Occipital lobe (tissue), 2 donors: Measurements from ENCODE around the gene COL26A1. TPM values are rescaled to one million over a fixed set of nuclear protein-coding genes. Genes with fewer than 3 reads are reported as not detected.

Experiments used
- DNase-seq: peaks from one replicate; lab custom pipeline; 2025; lab: John Stamatoyannopoulos, UW
- total RNA-seq: library from RNA; depleted of rRNA; stranded (reverse); fragments of >200 nt; gene quantifications from one replicate; pipeline ENCODE4 v1.2.3, GENCODE V29; 2014

The COL26A1 gene
- total RNA-seq, 1 donor from 2014 or later: 3.4 TPM

DNA sequence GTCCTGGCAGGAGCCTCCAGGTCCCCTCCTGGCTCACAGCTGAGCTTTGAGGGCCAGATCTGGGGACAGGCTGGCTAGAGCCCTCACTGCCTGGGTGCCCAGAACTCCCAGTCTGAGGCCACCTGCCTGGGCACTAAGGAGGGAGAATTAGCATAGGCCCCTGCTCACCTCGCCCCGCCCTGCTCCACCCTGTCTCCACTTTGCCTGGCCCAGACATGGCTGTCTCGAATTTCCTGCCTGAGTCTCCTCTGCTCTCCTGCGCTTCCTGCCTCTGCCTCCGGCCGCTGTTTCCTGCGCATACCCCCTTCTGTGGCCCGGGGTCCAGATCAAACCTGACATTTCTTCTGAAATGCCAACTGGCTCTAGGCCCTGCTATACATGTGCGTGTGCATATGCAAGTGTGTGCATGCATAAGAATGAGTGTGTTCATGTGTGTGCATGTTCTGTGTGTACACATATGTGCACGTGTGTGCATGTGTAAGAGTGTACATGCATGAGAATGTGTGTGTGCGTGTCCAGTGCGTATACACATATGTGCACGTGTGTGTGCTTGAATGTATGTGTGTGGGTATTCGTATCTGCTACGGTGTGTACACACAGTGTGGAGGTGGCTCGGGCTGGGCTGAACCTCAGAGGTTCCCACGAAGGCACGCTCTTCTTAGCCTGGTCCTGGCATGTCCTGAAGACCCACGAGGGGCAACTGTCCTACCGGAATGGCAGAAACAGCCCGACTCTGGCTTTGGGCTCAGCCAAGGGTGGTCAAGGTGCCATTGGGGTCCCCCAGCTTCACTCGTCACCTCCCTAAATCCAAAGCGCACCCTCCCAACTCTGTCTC is 201.5 kb downstream of the COL26A1 start:
- DNase-seq: no peak

DNA sequence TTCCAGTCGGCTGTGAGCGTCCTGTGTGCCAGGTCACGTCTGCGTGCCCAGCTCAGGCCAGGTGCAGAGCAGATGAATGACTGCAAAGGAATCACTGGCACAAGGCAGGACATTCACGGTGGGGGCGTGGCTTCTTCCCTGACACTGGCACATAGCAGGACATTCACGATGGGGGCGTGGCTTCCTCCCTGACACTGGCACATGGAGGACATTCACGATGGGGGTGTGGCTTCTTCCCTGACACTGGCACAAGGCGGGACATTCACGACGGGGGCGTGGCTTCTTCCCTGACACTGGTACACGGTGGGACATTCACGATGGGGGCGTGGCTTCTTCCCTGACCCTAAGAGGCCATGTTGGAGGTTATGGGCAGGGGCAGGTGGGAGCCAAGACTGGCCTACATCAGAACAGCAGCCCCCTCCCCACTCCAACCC is 202.1 kb downstream of the COL26A1 start:
- no peak for DNase-seq

DNA sequence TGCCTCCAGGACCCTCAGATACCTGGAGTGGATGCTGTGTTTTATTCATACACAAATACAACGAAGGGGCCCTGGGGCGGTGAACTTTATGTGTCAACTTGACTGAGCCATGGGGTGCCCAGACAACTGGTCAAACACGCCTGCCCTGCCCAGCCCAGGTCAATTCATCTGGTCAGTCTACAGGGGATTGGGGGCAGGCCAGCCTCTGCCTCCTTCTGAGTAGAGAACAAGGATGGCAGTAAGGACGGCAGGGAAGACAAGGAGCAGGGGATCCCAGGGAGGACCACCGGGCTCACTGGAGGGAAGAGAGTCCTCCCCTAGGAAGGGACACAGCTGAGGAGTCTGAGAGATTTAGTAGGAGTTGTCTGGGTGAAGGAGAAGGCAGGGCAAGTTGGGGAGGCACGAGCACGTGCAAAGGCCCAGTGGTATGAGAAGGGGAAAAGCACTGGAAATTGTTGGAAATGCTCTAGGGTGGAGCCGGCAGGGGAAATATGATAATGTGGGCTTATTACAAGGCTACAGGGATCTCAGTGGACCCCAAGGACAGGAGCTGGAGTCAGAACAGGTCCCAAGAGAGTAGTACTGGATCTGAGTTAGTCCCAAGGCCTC is 203.0 kb downstream of the COL26A1 start:
- DNase-seq: no peak

DNA sequence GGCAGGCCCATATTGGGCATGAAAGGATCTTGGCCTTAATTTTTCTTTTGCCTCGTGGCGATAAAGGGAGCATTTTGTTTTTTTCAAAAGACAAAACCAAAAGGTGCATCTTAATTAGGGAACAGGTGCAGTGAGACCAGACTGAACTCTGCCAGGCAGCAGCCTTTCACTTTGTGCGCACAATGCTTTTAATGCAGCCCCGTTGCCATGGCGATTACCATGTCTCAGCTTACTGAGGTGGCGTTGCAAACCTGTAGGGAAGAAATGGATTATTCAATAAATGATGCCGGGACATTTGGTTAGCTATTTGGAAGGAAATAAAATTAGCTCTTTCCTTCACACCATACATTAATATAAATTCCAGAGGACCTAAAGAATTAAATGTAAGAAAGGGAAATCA is 204.6 kb downstream of the COL26A1 start:
- DNase-seq: no peak

DNA sequence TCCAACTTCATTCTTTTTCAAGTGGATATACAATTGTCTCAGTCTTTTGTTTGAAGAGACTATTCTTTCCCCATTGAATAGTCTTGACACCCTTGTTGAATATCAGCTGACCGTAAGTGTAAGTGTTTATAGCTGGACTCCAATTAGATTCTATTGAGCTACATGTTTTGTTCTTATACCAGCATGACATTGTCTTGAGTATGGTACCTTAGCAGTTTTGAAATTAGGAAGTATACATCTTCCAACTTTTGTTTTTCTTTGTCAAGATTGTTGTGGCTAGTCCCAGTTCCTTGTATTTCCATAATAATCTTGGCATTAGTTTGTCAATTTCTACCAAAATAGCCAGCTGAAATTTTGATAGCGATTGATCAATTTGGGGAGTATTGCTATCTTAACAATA is 209.5 kb downstream of the COL26A1 start:
- no peak for DNase-seq

DNA sequence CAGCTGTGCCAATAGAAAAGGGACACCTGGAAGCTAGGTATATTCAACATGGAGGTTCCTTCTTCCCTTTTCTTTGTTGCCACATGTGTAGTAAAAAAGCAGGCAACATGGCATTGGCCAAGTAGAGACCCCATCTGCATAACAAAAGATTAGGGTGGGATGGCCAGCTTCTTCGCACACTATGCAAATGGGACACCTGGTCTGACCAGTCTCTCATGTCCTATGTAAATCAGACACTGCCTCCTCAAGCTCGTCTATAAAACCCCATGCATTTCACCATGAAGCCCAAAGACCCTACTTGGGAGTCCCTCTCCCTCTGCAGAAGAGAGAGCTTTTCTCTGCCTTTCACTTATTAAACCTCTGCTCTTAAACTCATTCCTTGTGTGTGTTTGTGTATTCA is 212.5 kb downstream of the COL26A1 start:
- no peak for DNase-seq

DNA sequence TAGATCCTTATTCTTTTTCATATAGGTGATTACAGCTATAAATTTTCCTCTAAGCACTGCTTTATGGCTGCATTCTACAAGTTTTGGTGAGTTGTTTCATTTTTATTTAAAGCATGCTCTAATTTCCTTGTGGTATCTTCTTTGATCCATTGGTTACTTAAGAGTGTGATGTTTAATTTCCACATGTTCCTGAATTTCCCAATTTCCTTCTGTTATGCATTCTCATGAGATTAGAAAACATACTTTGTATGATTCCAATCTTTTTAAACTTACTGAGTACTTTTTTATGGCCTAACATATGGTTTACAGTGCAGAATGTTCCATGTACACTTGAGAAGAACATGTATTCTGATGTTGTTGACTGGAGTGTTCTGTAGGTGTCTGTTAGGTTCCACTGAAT is 213.0 kb downstream of the COL26A1 start:
- no peak for DNase-seq

DNA sequence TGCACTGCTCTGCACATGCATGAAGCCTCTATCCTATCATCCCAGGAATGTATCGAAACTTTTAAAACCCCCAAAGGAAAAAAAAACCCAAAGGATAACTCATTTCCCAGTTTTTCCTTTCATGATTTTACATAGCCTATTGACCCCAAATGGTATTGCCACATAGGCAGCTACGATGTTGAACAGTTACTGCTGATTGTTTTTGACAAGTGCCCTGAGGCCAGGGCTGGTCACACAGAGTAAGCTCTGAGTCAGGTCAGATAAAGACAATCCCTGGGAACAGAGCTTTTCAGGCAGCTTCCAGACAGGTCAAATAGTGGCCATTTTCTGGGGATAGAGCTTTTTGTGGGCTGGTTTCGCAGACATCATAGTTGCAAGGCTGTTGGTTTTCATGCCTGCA is 214.3 kb downstream of the COL26A1 start:
- DNase-seq: no peak

DNA sequence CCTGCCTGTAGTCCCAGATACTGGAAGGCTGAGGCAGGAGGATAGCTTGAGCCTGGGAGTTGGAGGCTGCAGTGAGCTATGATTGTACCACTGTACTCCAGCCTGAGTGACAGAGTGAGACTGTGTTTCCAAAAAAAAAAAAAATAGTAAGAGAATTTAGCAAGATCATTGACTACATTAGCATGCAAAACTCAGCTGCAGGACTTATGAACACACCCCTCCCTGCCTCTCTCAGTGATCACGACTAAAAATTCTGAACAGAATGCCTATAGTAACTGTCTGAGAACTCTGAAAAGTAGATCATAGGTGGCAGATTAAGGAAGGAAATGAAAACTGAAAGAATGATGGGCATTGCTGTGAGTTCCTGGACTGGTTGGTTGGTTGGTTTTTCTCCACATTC is 215.9 kb downstream of the COL26A1 start:
- no peak for DNase-seq

DNA sequence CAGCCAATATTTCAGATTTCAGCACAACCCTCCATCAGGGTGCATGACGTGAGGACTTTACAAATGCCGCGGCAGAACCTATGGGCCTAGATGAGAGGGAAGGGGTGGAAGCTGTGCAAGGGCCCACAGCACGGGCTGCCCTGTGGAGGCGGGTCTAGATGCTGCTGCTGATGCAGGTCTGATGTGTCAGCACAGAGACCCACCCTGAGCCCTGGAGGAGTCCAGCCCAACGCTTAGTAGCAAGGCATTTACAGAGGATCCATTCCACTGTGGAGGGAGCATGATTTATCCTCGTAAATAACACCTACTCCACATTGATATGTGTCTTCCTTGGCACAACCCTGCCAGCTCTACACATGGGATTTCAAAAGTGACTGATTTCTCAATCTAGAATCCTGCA is 217.9 kb downstream of the COL26A1 start:
- no peak for DNase-seq

DNA sequence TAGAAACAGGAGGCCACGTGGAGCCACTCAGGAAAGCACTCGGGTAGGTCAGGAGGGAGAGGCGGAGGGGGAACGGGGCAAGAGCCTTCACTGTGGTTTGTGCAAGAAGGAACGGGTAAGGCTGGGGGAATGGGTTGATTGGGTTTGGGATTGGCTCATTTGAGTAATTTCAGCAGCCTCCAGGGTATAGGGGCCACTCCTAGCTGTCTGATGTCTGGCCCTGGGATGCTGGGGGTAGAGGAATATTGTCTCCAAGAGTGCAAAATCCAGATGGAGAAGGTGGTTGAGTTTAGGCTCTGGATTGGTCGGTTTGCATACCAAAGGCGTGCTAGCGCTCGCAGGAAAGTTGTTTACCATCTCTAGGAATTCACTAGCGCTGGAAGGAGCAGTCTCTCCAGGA is 219.2 kb downstream of the COL26A1 start:
- no peak for DNase-seq

DNA sequence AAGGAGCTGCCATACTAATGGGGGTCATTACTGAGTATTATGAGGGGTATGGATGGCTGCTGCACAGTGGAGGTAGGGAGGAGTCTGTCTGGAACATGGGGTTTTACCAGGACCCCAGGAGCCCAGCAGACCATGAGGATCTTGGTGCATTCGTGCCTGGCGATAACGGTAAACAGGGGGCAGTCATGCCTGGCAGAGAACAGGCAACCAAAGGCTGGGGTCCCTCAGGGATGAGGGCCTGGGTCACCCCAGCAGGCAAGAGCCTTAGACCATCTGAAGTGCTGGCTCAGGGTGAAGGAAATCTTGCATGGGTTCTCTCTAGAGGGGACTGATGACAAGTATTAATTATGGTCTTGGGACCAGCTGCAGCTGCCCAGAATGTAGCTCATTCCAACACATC is 220.3 kb downstream of the COL26A1 start:
- DNase-seq: no peak

DNA sequence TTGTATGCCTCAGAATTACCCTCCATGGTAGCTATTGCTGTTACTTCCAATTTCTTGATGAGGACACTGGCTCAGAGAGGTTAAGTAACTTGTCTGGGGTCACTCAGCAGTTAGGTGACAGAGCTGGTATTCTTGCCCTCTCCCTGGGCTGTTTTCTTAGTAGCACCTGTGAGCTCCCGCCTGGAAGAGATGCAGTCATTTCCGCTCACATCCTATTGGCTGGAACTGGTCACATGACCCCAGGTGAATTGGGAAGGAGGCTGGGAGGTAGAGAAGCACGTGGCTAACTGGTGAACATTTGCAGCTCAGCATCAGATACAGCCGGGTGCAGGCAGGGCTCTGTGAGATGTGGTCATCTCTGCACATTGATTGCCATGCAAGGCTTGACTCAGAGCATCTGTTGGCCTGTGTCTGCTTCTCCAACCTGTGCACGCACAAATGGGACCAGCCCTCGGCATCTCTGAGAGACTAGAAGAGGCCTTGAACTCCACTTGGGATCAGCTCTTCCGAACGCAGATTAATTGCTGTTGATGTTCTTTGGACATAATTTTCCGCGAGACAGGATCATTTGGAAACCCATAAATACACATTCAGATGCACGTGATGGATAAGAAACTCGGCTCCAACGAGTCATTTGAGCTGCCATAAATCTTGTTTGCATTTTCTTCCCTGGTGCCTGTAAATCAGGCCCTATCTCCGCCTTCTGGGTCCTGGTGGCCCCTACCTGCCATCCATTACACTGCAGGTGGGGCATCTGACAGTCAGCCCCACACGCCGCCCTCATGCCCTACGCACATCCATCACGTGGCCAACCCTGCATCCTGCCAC is 223.6 kb downstream of the COL26A1 start:
- DNase-seq: no peak

DNA sequence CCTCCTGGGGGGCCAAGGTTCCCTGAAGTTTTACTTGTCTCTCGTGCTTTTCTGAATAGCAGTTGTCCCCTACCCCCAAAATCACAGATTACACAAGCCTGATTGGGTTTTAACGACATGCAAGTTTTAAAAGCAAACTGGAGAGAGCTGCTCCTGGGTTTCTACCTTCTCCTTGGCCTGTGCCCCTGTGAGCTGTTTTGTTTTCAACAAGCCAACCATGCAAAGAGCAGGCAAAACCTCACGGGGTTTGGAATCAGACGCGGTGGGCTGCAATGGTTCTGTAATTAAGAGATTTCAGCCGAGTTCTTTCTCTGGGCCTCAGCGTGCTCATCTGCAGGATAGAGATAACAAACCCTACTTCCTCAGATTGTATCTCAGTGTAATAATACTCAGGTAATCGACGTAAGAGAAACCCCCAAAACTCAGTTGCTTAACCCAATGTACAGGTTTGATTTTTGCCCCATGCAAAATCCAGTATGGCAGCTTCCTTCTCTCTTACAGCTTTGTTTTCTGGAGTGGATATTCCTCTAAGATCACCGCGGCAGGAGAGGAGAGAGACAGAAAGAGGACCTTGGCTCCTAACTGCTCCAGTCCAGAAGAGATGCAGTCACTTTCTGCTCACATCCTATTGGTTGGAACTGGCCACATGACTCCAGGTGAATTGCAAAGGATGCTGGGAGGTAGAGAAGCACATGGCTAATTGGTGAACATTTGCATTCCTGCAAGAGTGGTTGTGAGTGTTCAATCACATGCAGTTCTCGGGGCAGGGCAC is 224.4 kb downstream of the COL26A1 start:
- no peak for DNase-seq

DNA sequence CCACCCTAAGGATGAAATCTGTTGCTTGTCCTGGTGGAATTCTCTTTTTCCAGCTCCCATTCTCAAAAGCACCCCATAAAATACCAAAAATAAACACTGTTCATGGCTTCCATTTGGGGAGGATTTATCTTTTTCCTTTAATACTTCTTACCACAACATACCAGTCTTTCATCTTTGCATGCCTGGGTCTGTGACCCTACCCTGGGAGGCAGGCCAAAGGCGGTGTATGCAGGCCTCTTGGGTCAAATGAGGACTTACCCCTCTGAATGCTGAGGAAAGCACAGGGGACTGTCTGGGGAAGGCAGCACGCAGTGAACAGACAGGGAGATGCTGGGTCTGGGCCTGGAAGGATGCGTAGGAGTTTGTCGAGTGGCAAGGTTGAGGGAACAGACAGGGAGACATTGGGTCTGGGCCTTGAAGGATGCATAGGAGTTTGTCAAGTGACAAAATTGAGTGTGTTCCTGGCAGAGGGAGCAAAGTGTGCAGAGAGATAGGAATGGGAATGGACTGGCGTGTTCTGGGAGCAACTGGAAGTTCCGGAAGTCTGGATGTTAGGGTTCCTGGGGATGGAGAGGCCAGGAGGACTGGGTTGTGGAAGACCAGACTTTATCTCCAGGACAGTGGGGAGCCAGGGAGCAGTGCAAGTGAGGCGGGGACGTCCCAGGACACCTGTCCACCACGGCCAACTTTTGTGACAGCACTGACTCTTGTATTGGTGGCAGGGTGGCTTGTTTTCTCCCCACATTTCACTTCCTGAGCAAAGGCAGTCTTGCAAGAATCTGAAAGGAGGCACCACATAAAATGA is 225.7 kb downstream of the COL26A1 start:
- no peak for DNase-seq

DNA sequence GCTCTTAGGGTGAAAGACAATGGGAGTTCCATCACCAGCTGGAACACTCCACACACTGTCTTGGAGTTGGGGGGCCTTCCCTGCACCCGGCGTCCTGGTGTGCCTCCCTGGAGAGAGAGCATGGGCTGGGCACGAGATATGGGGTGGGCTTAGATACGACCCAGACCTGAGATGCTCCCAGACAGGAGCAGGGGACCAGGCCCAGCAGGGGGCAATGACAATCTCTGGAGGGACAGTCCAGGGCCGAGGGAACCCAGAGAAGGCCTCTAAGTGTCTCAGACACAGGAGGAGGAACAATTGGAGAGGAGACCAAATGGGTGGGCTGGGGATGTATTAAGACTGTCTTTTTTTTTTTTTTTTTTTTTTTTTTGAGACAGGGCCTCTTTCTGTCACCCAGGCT is 226.4 kb downstream of the COL26A1 start:
- no peak for DNase-seq

DNA sequence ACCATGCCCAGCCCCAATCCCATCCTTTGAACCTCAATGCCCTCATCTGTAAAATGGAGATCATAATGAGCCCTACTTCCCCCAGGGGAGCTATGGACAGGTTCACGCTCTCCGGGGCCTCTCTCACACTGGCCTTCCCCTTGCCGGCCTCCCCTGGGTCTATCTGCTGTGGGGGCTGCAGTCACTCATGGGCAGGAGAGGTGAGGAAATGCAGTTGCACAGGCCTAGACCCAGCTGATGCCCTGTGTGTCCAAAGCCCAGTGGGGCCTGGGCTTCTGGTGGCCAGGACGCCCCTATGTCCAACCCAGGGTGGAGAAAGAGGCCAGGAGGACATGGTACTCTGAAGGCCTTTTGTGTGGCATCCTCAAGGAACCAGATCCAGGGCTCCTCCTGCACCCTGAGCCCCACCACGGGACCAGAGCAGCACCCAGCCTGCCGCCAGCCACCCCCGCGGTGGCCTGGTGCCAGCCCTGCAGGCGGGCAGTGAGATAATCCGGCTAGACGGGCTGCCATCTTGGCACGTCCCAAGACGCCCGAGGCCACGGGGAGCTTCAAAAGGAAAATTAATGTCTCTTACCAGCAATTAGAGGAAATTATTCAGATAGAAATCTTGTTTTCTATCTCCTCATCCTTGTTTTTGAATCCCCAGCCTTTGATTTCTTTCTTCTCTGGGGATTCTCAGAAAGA is 227.4 kb downstream of the COL26A1 start:
- DNase-seq: no peak

DNA sequence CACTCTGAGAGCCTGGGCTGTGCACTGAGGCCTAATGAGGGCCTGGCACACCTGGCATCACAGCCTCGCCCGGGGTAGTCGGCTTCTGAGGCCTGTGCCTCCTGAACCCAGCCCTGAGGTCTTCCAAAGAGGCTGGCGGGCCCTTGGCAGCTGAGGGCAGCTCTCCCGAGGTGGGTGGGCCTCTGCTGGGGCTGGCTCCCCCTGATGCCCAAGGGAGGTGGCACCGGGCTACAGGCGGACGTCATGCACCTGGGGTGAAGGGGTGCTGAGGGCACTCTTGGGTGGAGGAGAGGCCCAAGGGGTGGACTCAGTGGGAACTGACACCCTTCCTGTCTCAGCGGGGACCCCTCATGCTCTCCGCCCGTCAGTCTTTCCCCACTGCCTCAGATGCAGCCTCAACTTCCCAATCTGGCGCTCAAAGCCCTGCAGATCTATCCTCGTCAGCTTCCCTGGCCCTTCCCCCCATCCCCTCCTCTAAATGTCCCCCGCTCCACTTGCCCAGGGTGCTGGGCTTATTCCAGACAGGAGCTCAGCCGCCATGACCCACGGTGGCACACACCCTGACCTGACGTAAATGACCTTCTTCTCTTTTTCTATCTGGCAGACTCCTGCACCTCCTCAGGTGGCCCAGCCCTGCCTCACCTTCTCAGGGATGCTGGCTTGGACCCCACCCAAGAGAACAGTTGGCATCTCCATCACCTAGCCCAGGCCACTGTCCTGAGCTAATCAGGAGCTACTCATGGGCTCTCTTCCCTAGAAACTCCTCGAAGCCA is 228.2 kb downstream of the COL26A1 start:
- no peak for DNase-seq

DNA sequence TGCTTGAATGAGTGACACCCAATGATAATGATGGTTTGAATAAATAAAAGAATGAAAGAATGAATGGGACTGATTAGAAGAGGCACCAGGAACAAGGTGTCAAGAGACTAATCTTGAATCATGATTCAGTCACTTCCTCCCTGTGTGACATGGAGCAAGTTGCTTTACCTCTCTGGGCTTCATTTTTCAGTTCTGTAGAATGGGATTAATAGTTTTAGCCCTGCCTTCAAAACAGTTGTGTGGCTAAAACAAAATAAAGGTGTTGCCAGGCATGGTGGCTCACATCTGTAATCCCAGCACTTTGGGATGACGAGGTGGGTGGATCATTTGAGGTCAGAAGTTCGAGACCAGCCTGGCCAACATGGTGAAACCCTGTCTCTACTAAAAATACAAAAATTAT is 228.8 kb downstream of the COL26A1 start:
- no peak for DNase-seq
